Colonic mucosa (tissue), 4 donors: Measurements from ENCODE around the gene PLCD3. TPM values are rescaled to one million over a fixed set of nuclear protein-coding genes. Genes with fewer than 3 reads are reported as not detected.

Experiments
- DNase-seq: peaks from one replicate; pipeline ENCODE4 v3.0.0-alpha.2; 2020
- H3K27ac ChIP-seq: fragments of 200-600 bp; one replicate; pipeline ENCODE4 v1.8.0; 2021
- H3K27me3 ChIP-seq: fragments of 200-600 bp; one replicate; pipeline ENCODE4 v1.8.0; 2021
- H3K36me3 ChIP-seq: fragments of 200-600 bp; one replicate; pipeline ENCODE4 v1.8.0; 2021
- H3K4me1 ChIP-seq: fragments of 200-600 bp; one replicate; pipeline ENCODE4 v1.8.0; 2021; ENCODE audit warnings: mild to moderate bottlenecking
- H3K4me3 ChIP-seq: fragments of 200-600 bp; one replicate; pipeline ENCODE4 v1.8.0; 2021
- H3K9ac ChIP-seq, 2 donors: one replicate each; pipeline ENCODE4 v1.7.0; 2013; ENCODE audit warnings: control low read depth in 2 of 2, low read depth in 2 of 2, low read length in 2 of 2
- H3K9me3 ChIP-seq: fragments of 200-600 bp; one replicate; pipeline ENCODE4 v1.8.0; 2021
- intact Hi-C: fragments of 100-400 bp; cut with DNase I; formaldehyde crosslinking; loops from one replicate; pipeline ENCODE4 v1.14.1; 2022
- total RNA-seq, 2 donors: library from RNA; stranded (reverse); fragmentation: NEBNext Ultra II Directional in 1 of 2; extraction: Animal tissue kit (Norgen Biotek cat#: 25700) in 1 of 2; gene quantifications; one replicate each; pipeline ENCODE4 v1.2.1, GENCODE V29; 2021
- TF ChIP-seq, protein P1 (sequence below): fragments of 200-600 bp; IDR thresholded peaks from one replicate; pipeline ENCODE4 v1.8.0; 2022; ENCODE audit warnings: antibody characterized with exemption, mild to moderate bottlenecking
- donor health status: healthy.
- donor health status: DM: no; HTN: no; CAD: no.
- donor health status: DM: no; HTN: no; CAD: no.

PLCD3 gene
- total RNA-seq, 2 donors from 2014 or later = 300 to 312 TPM

- Histone ChIP-seq H3K4me3 (no peak overlapping the region), H3K27ac (no peak overlapping the region), H3K27me3 (no peaks in the 10 kb centered on the region), H3K9me3 (no peaks in the 10 kb centered on the region), H3K9ac (no peak overlapping the region), H3K36me3 (no peaks in the 10 kb centered on the region), H3K4me1 (no peaks in the 10 kb centered on the region)
- no peak for DNase-seq
- intact Hi-C loops = no loop called here
- TF ChIP-seq, protein P1, sequence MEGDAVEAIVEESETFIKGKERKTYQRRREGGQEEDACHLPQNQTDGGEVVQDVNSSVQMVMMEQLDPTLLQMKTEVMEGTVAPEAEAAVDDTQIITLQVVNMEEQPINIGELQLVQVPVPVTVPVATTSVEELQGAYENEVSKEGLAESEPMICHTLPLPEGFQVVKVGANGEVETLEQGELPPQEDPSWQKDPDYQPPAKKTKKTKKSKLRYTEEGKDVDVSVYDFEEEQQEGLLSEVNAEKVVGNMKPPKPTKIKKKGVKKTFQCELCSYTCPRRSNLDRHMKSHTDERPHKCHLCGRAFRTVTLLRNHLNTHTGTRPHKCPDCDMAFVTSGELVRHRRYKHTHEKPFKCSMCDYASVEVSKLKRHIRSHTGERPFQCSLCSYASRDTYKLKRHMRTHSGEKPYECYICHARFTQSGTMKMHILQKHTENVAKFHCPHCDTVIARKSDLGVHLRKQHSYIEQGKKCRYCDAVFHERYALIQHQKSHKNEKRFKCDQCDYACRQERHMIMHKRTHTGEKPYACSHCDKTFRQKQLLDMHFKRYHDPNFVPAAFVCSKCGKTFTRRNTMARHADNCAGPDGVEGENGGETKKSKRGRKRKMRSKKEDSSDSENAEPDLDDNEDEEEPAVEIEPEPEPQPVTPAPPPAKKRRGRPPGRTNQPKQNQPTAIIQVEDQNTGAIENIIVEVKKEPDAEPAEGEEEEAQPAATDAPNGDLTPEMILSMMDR = no peak
Measured at GRCh38 chr17:45112559-45113423, 19.5 kb downstream of the PLCD3 start.

DNA sequence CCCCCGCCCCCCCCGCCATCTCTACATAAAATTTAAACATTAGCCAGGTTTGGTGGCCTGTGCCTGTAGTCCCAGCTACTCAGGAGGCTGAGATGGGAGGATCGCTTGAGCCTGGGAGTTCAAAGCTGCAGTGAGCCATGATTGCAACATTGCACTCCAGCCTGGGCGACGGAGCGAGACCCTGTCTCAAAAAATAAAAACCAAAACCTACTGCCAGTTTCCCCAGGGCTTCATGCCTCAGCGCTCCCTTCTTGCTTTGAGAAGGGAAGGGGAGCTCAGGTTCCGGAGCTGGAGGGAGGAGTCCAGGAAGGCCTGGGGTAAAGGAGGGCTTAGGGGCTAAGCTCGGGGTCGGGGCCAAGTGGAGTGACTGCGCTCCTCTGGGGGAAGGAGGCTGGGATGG is 20.5 kb downstream of the PLCD3 start:
- H3K27me3 ChIP-seq = no peaks in the 10 kb centered on the region
- no peak overlapping the region for H3K4me3 ChIP-seq
- no peak overlapping the region for H3K9ac ChIP-seq
- no peak overlapping the region for H3K27ac ChIP-seq
- TF ChIP-seq, protein P1 = no peak
- H3K36me3 ChIP-seq = no peaks in the 10 kb centered on the region
- intact Hi-C loops = no loop called here
- no peak for DNase-seq
- H3K4me1 ChIP-seq = no peaks in the 10 kb centered on the region
- no peaks in the 10 kb centered on the region for H3K9me3 ChIP-seq

DNA sequence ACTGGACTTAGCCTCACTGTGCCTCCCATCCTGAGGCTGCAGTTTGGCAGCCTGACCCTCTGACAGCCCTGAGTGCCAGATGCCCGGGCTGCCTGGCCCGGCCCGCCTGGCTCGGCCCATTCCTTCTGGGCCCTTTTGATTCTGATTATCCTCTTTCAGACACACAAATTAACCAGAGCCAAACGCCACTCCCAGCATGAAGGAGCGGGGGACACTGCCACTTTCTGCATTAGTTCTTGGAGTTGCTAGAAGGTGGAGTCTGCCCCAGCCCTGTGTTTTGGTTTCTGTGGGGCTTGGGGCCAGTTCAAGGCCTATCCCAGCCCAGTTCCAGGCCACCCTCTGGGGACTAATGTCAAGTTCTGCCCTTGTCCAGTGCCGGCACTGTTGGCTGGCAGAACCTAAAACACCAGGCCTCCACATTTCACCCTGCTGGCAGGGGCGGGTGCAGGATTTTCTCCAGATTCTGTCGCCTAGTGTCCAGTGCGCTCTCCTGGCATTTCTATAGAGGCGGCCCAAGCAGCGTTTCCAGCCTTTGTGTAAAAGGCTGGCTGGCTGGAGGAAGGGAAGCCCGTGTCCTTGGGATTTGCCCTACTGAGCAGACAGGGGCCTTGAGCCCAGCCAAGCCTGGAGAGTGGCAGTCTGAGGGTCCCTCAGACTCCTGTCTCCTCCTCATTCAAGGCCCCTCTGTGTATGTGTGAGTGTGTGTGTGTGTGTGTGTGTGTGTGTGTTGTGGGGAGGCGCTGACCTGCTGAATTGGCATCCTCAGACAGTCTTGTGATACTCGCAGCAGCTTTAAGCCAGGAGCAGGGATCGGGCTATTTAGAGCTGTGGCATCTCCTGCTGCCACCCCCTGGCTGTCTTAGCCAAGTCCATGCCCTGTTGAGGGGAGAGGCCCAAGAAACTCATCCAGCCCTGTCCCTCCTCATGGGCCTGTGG is 21.4 kb downstream of the PLCD3 start:
- Histone ChIP-seq H3K4me1 (no peaks in the 10 kb centered on the region), H3K9ac (no peak overlapping the region), H3K27ac (no peak overlapping the region), H3K27me3 (no peaks in the 10 kb centered on the region), H3K36me3 (no peaks in the 10 kb centered on the region), H3K4me3 (no peak overlapping the region), H3K9me3 (no peaks in the 10 kb centered on the region)
- intact Hi-C loops = no loop called here
- TF ChIP-seq, protein P1 = no peak
- no peak for DNase-seq

DNA sequence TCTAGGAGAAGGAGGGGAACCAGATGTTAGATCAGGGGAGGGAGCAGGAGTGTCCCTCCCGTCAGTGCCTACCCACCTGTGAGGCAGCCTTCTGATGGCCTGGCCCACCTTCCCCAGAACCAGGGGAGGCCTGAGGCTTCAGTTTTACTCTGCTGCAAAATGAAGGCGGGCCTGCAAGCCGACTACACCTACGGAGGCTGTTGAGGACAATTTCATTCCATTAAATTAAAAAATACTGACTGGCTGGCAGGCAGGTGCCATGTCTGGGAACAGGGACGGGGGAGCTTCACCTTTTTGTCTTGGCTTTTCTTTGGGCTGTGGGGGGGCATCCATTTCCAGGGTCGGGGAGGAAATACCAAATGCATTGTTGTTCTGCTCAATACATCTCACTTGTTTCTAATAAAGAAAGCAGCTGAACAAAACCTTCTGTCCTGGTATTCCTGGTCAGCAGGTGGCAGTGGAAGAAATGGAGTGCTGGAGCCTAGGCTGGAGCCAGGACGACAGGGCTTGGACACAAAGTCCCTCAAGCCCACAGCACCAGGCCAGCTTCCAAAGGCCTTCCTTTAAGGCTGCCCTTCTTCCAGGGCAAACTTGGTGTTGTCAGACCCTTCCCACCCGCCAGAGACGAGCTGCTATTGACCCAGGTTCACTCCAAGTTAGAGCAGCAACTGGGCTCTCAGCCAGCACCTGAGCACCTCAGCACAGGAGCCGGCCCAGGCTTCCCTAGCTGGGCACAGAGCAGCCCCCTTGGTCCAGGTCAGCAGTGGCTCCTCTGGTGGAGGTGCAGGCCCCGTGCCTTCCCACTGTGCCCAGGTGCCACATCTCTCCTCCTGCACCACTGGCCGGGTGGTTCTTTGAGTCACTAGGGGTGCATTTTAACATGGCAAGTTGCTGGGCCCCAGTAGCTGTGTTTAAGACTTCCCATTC is 23.5 kb downstream of the PLCD3 start:
- intact Hi-C loops = no loop called here
- Histone ChIP-seq H3K36me3 (peaks cover 16% of the 10 kb centered on the region), H3K9me3 (no peaks in the 10 kb centered on the region), H3K27me3 (no peaks in the 10 kb centered on the region), H3K9ac (peak overlapping the region in 1 of 2 donors; percentile 12), H3K27ac (no peak overlapping the region), H3K4me3 (no peak overlapping the region), H3K4me1 (no peaks in the 10 kb centered on the region)
- DNase-seq = no peak
- TF ChIP-seq, protein P1 = no peak

DNA sequence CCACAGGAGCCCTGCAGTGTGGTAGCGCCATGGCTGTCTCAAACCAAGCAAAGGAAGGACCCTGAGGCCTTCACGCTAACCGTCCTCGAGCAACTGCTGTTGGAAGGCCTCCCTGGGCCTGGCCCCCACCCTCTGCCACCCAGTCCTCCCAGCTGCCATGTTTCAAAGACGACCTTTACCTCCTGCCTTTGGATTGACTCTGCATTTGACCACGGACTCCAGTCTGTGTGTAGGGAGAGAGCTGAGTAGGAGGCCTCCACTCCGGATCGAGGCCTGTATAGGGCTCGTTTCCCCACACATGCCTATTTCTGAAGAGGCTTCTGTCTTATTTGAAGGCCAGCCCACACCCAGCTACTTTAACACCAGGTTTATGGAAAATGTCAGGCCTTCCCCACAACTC is 24.3 kb downstream of the PLCD3 start:
- no peak for DNase-seq
- H3K4me1 ChIP-seq = no peaks in the 10 kb centered on the region
- H3K9me3 ChIP-seq = no peaks in the 10 kb centered on the region
- peak overlapping the region in 1 of 2 donors; percentile 12 for H3K9ac ChIP-seq
- H3K4me3 ChIP-seq = no peak overlapping the region
- no peaks in the 10 kb centered on the region for H3K27me3 ChIP-seq
- TF ChIP-seq, protein P1 = no peak
- H3K27ac ChIP-seq = no peak overlapping the region
- intact Hi-C loops = no loop called here
- H3K36me3 ChIP-seq = peaks cover 20% of the 10 kb centered on the region
